Stimulated activated CD8-positive, alpha-beta memory T cell treated with anti-CD3 and anti-CD28 coated beads, Interleukin-4, amount 100 ng/mL, for 24 hours (primary cell): Measurements from ENCODE around the gene COPZ2.

Experiments used
- DNase-seq: peaks from one replicate; pipeline ENCODE4 v3.0.0-alpha.2; 2020; ENCODE audit warnings: low read depth

Gene COPZ2

GRCh38 chr17:47983492-47984223, 53.9 kb downstream of the COPZ2 start:
- DNase-seq: no peak

- DNase-seq: no peak
Measured at GRCh38 chr17:47982645-47983390, 54.8 kb downstream of the COPZ2 start.

- no peak for DNase-seq
Measured at GRCh38 chr17:47982091-47982617, 55.4 kb downstream of the COPZ2 start.

DNA sequence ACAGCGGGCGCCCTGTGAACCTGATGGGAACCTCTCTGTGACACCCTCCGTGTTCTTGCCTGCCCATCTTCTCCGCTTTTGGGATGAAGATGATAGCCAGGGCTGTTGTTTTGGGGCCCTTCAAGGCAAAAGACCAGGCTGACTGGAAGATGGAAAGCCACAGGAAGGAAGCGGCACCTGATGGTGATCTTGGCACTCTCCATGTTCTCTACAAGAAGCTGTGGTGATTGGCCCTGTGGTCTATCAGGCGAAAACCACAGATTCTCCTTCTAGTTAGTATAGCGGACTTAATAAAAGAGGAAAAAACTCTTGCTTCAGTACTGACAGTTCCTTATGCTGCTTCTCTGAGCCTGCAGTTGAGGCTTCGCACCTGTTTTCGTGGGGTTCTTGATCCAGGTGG, 56.1 kb downstream of the COPZ2 start:
- DNase-seq: no peak

GRCh38 chr17:47980541-47980940, 57.1 kb downstream of the COPZ2 start:
- no peak for DNase-seq

- peak; percentile 25 for DNase-seq
Measured at GRCh38 chr17:47978324-47978723, 59.3 kb downstream of the COPZ2 start.
